Activated naive CD8-positive, alpha-beta T cell treated with anti-CD3 and anti-CD28 coated beads, Interleukin-2, amount 50 U/mL, for 16 hours (primary cell): ENCODE data around the gene PLCL2.

Experiments
- DNase-seq: peaks from one replicate; pipeline ENCODE4 v3.0.0-alpha.2; 2020; ENCODE audit warnings: low read depth, low spot score

The PLCL2 gene

DNA sequence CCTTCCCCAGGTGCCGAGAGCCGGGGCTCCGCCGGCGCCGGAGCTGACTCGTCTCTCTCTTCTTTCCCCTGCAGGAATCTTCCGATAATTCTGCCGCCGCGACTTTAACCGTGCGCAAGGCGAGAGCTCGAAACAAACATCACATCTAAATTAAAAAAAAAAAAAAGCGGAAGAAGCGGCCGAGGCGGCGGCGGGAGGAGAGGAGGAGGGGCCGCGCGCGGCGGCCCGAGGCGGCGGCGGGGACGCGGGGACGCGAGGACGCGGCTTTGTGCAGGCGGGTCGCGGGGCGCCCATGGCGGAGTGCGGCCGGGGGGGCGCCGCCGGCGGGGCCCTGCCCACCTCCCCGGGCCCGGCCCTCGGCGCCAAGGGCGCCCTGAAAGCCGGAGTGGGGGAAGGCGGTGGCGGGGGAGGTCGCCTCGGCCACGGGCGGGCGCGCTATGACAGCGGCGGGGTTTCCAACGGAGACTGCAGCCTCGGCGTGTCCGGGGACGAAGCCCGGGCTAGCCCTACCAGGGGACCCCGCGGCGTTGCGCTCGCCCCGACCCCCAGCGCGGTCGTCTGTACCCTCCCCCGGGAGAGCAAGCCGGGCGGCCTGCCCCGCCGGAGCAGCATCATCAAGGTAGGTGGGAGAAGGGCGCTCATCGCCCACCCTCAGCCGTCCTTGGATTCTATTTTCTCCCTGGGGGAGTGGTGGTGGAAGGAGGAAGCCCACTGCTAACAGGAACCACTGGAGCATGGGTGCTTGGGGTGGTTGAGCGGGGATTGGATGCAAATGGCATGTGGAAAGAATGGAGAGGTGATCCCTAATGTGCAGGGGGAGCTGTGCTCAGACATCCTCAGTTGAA, at the start of gene PLCL2:
Gene PLCL2, plus strand, starts transcription at position 208 of the 845 bp plus-strand sequence. Its CDS starts 85 bp downstream, at position 293.
- DNase-seq = peak; percentile 27

DNA sequence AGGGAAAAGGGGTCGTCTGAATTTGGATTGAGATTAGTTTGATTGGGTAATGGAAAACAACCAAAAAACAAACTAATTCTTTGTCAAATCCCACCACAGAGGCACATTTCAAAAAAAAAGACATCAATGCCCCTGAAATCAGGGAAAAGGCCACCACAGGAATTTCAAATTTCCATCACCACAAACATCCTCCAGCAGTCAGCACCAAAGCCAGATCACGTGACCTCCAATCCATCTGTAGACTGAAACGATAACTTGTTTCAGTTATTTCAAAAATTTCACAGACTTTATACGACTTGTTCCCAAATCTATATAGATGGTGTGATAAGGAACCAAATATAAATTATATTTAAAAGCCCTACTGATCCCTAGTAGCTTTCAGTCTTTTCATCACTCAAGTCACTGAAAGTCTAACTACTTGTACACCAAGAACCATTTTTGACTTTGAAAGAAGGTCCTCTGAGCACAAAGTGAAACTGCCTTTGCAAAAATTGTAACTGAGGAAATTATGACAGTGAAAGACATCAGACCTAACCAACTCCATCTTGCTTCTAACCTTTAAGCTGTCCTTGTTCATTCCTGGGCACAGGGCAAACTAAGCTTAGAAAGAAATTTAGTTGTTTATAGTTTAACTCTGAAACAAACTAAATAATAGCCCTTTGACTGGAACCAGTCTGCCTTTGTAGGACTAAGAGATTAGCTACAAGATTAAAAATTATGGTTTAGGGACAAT, 48.1 kb upstream of the PLCL2 start:
- no peak for DNase-seq

DNA sequence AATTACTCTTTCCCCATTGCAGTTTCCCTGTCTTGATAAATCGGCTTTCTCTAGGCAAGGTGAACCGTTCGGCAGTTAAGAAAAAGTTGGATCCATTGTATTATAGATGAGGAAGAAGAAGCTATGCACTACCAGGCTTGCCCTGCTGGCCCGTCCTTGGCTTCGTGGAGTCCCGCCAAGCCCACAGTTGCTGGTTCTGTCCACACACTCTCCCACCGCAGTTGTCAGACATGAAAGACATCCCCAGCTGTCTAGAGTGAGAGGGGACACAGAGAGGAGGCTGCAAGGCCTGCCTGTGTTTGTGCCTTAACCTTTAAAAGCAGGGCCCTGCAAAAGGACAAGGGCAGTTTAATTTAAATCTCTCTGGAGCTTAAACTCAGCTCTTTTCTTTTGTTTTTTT, 47.2 kb upstream of the PLCL2 start:
- DNase-seq = no peak

DNA sequence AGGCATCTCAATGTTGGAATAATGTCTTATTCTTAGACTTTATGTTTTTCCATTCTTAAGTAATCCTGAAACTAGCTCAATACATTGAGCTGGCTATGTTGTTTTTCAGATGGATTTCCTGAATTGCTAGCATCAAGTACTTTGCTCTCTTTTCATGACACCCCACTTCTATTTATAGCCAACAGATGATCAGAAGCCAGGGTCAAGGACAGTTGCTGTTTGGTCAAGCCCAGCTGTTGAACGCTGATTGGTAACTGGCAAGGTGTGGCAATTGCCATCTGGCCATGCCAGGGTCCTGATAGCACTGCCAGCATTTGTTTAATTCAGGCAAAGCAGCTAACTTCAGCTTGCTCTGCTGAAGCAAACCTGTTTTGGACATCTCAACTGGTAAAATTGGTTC, 46.2 kb upstream of the PLCL2 start:
- no peak for DNase-seq

DNA sequence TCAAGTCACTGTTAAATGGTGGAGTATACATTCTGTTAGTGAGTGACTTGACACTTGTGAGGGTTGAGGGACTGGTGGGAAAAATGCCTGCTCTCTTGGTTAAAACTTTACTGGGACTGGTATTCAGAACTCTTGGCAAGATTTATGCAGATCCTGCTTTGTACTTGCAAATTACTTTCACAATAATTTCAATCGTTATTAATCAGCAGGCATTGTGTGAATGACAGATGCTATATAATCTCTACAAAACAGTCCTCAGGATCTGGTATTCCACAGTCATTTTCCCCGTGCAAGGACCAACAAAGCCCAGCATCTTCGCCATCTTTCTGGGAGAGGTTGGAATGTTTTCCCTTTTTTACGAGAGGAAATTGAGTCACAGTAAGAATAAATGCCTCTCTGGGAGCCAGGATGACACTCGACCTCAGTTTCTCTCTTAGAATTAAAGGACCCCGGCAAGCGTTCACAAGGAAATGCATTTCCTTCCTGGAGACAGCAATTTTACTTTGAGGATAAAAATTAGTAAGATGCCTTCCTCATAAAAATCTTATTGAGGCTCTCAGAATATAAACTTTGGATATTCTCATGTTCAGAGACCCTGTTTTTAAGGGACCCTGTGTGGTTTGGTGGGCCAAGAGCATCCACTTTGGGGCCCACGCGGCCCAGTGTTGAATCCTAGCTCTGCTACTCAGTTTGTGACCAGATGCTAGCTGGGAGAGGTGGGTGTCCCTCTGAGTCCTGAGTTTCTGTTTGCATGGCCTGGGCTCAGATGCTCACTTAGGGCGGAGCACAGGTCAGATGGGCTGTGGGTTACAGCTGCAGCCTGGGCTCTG, 45.3 kb upstream of the PLCL2 start:
- DNase-seq = no peak

DNA sequence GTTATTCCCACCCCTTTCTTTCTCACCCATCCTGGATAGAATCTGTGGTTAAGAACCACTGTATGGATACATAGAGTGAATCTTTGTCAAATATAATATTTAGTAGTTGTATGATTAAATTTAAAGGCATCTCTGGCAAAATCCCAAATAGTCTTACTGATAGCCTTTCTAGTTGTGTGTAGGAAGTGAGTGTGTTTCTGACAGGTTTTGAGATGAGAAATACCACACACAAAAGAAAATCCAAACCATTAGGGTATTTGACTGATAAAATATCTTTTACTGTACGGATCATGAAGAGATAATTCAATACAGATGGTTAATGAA, 44.7 kb upstream of the PLCL2 start:
- no peak for DNase-seq

DNA sequence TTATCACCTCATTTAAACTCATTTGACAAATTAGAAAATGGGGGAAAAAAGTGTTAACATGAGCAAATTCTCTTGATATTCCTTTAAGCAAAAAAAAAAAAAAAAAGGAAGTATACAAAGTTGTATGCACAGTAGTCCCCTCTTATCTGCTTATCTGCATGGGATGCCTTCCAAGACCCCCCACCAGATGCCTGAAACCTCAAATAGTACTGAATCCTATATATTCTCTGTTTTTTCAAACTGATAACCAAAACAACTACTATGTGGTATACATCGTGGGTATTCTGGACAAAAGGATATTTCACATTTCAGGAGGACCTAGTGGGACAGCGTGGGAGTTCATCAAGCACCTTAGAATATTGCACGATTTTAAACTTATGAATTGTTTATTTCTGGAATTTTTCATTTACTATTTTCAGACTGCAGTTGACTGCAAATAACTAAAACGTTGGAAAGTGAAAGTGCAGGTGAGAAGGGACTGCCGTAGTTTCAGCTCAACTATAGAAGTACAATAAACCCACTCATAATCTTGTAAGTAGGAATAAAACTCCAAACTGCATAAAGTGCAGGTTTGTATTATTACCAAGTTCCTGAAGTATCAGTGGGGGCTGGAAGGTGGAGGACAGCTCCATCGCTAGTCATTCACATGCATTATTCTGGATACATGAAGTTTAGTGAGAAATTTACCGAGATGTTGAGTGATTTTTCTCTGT, 43.6 kb upstream of the PLCL2 start:
- no peak for DNase-seq

DNA sequence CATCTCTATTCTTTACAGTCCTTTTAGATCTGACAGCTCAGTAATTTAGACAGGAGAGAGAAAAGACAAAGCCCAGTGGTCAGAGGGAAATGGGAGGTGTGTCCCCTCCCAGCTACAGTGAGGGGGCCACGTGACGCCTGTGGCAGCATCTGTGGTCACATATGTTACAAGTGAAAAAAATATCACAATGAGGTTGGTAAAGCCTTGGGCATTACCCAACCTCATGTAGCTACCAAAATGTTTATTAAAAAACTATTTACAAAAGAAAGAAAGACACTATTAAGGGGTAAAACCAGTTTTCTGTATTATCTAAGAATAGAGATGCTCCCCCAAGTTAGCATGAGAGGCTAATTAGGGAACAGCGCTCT, 42.9 kb upstream of the PLCL2 start:
- no peak for DNase-seq

DNA sequence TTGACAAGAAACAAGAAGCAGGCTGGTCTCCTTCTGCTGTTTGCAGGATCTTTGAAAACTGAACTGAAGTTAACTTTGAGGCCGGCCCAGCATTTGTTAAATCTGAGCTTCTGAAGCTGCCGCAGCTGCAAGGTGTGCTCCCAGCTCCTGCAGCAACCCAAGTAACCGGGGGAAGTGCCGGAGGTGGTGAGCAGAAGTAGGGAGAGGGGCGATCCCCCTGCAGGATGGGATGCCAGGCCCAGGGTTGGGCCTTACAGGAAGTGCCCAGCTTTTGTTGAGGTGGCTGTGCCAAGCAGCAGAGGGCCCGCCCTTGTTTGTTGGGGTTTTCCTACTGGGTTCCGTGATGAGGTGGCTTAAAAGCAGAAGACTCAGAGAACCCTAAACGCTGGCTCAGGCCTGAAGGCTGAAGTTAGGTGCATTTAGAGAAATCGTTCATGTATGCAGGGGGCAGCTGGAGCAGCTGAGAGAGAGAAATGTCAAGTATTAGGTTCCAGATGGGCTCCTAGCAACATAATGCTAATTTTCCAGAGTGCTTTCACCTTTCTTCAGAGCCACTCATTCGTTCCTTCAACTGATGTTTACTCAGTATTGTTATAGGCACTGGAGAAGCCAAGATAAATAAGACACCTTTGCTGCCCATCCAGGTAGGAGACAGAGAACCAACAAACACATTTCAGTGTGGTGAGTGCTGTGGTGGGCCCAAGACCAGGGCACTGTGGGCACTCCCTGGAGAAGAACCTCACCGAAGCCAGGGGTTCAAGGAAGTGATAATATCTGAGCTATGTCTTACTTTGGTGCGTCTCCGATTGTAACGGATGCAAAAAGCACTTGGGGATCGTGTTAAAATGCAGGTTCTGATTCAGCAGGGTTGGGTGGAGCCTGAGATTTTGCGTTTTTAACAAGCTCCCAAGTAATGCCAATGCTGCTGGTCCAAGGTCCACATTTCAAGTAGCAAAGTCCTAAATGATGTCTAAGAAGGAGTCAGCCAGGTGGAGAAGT, 42.2 kb upstream of the PLCL2 start:
- no peak for DNase-seq

DNA sequence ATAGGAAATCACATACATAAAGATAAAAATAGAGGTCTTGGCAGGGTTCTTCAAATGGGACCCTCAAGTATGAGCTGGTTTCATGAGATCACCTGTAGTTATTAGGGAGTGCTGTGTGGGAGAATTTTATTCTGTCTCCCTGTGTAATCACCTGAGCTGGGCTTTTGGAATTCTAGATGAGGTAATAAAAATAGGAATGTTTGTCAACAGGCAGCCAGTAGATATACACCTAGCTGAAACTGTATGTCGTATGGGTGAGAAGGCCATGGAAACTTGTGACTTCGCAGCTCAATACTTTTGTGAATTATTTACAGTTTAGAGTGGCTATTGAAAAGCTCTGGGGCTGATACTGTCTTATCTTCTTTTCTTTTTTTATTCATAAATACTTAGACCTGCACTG, 40.5 kb upstream of the PLCL2 start:
- DNase-seq = no peak

DNA sequence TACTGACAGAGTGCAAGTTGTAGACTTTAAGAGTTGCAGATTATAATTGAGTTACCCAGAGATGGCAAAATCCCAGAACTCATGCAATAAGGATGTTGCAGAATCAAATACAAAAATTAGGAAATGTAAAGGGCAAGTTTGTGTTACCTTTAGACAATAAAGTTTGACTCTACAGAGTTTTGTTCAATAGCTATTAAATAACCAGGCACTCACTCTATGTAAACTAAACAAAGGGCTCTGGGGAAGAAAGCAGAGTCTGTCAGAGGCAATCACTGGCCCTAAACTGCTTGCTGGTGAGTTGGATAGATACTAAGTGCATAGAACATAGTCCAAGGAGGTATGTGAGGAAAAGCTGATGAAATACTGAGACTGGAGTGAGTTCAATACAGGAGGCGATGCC, 40.0 kb upstream of the PLCL2 start:
- DNase-seq = no peak

DNA sequence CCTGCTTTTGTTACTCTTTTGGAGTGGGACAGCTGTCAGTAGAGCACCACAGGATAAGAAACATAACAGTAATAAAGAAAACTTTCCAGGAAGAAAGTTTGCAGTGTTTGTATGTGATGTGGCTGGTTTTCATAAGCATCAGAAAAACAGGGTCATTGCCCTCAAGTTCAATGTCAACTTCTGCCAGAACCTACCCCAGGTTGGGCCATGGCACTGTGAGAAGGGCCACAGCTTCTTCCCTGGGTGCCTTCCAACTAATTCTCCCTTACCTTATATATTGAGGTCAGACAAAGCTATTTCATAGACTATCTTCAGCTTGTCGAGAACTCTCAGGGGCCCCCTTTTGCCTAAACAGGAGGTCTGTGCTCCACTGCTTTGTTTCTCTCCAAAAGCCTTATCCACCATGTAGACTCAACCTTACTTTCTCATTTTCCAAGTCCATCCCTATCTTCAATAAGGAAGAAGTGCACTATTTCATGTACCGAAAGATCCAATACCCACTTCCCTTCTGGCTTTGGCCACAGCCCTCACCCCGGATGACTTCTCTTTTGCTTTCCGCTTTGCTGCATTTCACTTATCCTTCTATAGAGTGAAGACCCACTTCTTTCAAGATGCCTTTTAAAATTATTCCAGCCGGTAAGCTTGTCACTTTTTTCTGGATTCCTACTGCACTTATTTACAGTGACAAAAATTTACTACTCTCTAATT, 38.2 kb upstream of the PLCL2 start:
- no peak for DNase-seq

DNA sequence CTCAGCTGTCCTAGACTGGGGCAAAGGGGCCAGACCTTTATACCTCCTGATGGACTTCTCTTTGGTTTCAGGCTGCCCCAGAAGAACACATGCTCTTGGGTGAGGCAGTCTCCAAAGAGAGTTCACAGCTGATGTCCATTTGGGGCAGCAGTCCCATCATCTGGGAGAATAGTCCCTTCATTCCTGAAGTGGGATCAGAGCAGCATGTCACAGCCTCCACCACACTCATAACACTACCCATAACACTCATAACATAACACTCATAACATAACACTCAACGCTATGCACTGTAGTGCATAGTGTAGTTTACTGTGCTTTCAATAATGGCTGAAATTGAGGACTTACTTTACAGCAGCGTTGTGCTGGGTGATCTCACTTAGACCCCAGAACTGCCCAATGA, 36.7 kb upstream of the PLCL2 start:
- no peak for DNase-seq

DNA sequence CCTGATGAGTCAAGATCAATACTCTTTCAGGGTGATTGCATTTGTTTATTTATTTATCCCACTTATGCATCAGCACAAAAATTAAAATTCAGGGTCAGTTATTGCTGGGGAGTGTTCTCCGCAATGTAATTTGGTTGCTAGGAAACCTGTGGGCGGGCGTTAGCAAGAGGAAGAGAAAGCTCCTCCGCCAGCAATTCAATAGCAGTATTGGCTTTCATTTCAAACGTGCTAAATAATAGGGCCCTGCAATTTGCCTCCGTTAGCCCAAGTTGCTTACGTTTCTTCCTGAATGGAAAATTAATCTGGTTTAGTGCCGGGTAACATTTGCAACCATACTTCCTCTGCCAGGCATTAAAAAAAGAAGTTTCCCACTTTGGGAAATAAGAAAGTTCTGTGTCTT, 35.5 kb upstream of the PLCL2 start:
- DNase-seq = peak; percentile 19

DNA sequence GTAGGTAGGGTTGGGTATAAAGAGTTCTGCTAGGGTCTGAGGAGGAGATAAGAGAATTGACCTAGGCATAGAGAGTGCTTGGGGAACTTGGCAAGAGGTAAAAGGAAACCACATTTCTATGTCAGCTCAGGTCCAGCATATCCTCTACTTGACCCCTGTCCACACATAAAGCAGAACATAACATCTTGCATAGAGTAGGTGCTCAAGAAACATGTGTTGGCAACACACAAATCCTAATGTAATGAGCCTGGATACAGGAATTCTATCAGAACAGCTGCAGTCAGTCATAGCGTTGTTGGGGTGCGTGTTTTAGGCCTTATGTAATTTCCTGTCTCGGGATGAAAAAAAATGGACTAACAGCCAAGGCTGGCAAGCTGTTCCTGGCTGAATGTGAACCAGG, 35.0 kb upstream of the PLCL2 start:
- no peak for DNase-seq

DNA sequence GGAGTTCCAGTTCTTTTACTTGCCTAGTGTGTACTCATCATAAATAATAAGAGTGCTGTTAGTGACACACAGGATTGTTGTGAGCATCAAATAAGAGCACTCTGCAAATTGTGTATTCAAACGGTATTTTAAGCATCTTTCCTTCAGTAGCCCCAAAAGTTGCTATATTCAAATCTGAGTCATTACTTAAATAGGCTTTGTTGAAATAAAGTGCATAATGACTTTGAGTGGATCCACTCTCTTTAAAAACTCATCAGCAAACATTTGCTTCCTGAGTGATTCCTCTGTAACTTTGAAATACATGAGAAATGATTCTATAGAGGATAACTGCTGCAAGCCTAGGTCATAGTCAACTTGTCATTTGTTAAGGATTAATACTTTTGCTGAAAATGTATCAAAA, 29.3 kb upstream of the PLCL2 start:
- DNase-seq = no peak

DNA sequence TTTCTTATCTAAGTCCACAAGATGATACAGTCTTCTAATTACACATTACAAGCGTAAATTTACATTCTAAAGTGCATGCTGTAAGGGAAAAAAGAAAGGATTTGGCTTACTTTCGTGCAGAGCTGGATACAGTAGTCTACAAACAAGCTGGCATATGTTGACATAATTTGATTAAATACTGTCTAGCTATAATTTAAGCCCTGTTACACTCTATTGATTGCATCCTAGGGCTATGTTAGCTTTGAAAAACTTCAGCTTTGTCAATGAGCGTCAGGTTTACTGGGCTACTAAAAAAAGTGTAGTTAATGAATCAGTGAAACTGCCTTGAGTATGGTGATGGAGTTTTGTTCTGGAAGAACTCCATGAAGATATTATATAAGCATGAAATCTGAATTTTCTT, 24.5 kb upstream of the PLCL2 start:
- no peak for DNase-seq

DNA sequence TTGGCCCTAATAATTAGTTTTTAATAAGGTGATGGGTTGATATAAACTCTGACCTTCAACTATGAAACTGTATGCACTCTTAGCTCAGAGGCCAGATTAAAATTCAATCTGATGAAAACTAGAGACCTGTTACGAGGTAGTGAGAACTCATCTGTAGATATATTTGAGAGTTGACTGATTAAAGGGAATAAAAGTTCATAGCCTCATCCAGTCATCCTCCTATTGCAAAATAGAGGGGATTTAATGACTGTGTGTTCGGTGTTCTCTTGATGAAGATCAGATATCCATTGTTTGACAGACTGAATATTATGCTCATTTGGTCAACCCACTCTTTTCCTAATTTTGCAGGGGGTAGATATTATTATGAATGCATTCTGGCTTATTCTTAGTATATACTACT, 23.3 kb upstream of the PLCL2 start:
- DNase-seq = no peak

DNA sequence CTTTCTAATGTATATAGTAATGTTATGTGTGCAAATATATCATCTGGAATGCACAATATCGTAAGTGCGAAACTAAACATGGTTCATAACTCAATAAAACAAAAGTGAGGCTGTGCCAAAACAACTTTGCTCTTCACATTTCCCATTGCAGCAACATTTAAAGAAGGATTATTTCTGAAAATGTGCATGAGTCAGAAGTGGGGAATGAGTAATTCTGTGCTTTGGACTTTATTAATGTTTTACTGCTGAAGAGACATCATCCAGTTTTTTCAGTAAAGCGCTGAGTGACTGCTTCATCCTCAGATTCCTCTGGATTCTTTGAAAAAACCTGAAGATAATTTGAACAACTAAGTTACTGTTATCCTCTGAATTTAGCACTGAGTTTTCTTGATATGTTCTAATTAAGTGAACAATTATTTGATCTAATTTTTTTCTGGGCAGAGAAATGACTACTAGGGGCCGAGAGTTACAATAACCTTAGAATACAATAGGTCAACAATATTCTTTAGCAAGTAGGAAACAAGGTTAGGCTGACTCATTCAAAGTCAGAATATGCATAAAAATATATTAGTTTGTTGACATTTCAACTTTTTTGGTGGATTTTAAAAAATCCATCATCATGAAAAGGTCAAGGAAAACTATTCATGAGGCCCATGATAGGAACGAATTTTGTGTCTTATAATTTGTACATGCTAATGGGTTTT, 20.0 kb upstream of the PLCL2 start:
- DNase-seq = no peak
